ENCODE results near the gene CNTN5. TPM values are rescaled to one million over a fixed set of nuclear protein-coding genes. Genes with fewer than 3 reads are reported as not detected.

CNTN5 gene
- polyA plus RNA-seq, 1 of the 3 experiments (the other 2 are of a cell fraction) = not detected

GRCh38 chr11:99545616-99546015 lies 524.9 kb downstream of the CNTN5 start:
- Histone ChIP-seq H3F3A (replicated peaks; ENCODE audit: insufficient read depth) (no peaks in the 10 kb centered on the region), H3K27ac (ENCODE audit: low read depth in 2 of 2, low read length in 1 of 2) (no peak overlapping the region), H3K4me2 (no peak overlapping the region), H3K27me3 (ENCODE audit: insufficient read depth) (no peaks in the 10 kb centered on the region), H3K4me1 (ENCODE audit: control insufficient read depth in 1 of 2, insufficient read depth in 2 of 2, low read depth in 1 of 2, low read length in 1 of 2) (no peaks in the 10 kb centered on the region), H3K4me3 (ENCODE audit: low read depth in 2 of 2, low read length in 1 of 2) (no peak overlapping the region), H3K36me3 (replicated peaks in 1 of 2; ENCODE audit: control insufficient read depth in 1 of 2, insufficient read depth in 2 of 2, low read length in 1 of 2) (no peaks in the 10 kb centered on the region), H3K79me2 (ENCODE audit: insufficient read depth) (no peaks in the 10 kb centered on the region), H3K9me3 (no peaks in the 10 kb centered on the region), H3K9ac (no peak overlapping the region), H4K20me1 (ENCODE audit: insufficient read depth) (no peaks in the 10 kb centered on the region), H3K9me2 (no peaks in the 10 kb centered on the region), H2AFZ (ENCODE audit: low read depth) (no peak overlapping the region)
- TF ChIP-seq RCOR1 (IDR thresholded peaks at IDR 0.05; ENCODE audit: low read length) (no peak), FOXJ3 (CRISPR knock-in tag; IDR thresholded peaks at IDR 0.05) (no peak), NRF1 (IDR thresholded peaks at IDR 0.05; ENCODE audit: low read depth, low read length) (no peak), RAD21 (IDR thresholded peaks at IDR 0.05; ENCODE audit: low read length) (no peak), RXRA (IDR thresholded peaks at IDR 0.05; ENCODE audit: borderline replicate concordance, low read depth) (no peak), TEAD4 (IDR thresholded peaks at IDR 0.05; ENCODE audit: borderline replicate concordance, insufficient read depth) (no peak), TAF1 (IDR thresholded peaks at IDR 0.05; ENCODE audit: borderline replicate concordance, low read depth, low read length) (no peak), FOSL2 (IDR thresholded peaks at IDR 0.05; ENCODE audit: borderline replicate concordance, low read depth) (no peak), USF2 (IDR thresholded peaks at IDR 0.05; ENCODE audit: borderline replicate concordance, low read depth, low read length) (no peak)
- ChIA-PET POLR2A (no interaction called here), CTCF (no interaction called here)
- WGBS (ENCODE audit: low lambda C conversion rate) = 13% methylated on average over 4 of the region's 4 CpGs
- no peak for DNase-seq

- no peaks in the 10 kb centered on the region for H4K20me1 ChIP-seq (ENCODE audit: insufficient read depth)
- H3K36me3 ChIP-seq (replicated peaks in 1 of 2; ENCODE audit: control insufficient read depth in 1 of 2, insufficient read depth in 2 of 2, low read length in 1 of 2) = no peaks in the 10 kb centered on the region
- no peaks in the 10 kb centered on the region for H3K9me3 ChIP-seq
- peak overlapping the region; percentile 79; the same call in 1 of the 2 replicates for H2AFZ ChIP-seq (ENCODE audit: low read depth)
- H3K79me2 ChIP-seq (ENCODE audit: insufficient read depth) = no peaks in the 10 kb centered on the region
- H3K4me2 ChIP-seq = peak overlapping the region; percentile 62
- no peaks in the 10 kb centered on the region for H3K9me2 ChIP-seq
- no peaks in the 10 kb centered on the region for H3K27me3 ChIP-seq (ENCODE audit: insufficient read depth)
- CTCF ChIA-PET = no interaction called here
- TF ChIP-seq USF1 (IDR thresholded peaks at IDR 0.05; ENCODE audit: borderline replicate concordance, low read depth) = no peak
- TF ChIP-seq GATA2 (CRISPR knock-in tag; IDR thresholded peaks at IDR 0.05) = no peak
- no peak for TF ChIP-seq MAX (IDR thresholded peaks at IDR 0.05; ENCODE audit: low read depth)
- no peak for TF ChIP-seq PBX3 (IDR thresholded peaks at IDR 0.05)
- TF ChIP-seq YY1 (IDR thresholded peaks at IDR 0.05; ENCODE audit: low read depth) = no peak
- no peak for TF ChIP-seq CTCF (IDR thresholded peaks at IDR 0.05)
- TF ChIP-seq MXI1 (IDR thresholded peaks at IDR 0.05; ENCODE audit: low read depth, low read length) = no peak
- no peak for TF ChIP-seq FOSL2 (IDR thresholded peaks at IDR 0.05; ENCODE audit: borderline replicate concordance, low read depth)
- TF ChIP-seq POLR2AphosphoS5 (IDR thresholded peaks at IDR 0.05; ENCODE audit: low read depth, low read length) = no peak
- TF ChIP-seq USF2 (IDR thresholded peaks at IDR 0.05; ENCODE audit: borderline replicate concordance, low read depth, low read length) = no peak
- TF ChIP-seq FOXM1 (IDR thresholded peaks at IDR 0.05; ENCODE audit: low read depth) = no peak
- no peak overlapping the region for H3K27ac ChIP-seq (ENCODE audit: low read depth in 2 of 2, low read length in 1 of 2)
- peak overlapping the region; percentile 37 to 40; a peak in 3 of 4 replicates for H3K4me3 ChIP-seq (ENCODE audit: low read depth in 2 of 2, low read length in 1 of 2)
- H3K4me1 ChIP-seq (ENCODE audit: control insufficient read depth in 1 of 2, insufficient read depth in 2 of 2, low read depth in 1 of 2, low read length in 1 of 2) = no peaks in the 10 kb centered on the region
- no peaks in the 10 kb centered on the region for H3F3A ChIP-seq (replicated peaks; ENCODE audit: insufficient read depth)
- no peak overlapping the region for H3K9ac ChIP-seq
- no peak for DNase-seq
- 12% methylated on average over 3 of the region's 3 CpGs for WGBS (ENCODE audit: low lambda C conversion rate)
- POLR2A ChIA-PET = no interaction called here
Measured at GRCh38 chr11:99548264-99548663, 527.5 kb downstream of the CNTN5 start.

Data from SK-N-SH (cell line).